B cell (primary cell): ENCODE data around the gene ZNF282. TPM values are rescaled to one million over a fixed set of nuclear protein-coding genes. Genes with fewer than 3 reads are reported as not detected.

ENCODE experiments used
- ATAC-seq: fragments of 200-7000 bp; cut with Tn5 transposase; one replicate; pipeline ENCODE4 v1.10.0; 2021; ENCODE audit warnings: low read depth, mild to moderate bottlenecking, moderate number of reproducible peaks, moderate library complexity
- CTCF ChIA-PET: fragments of 350-600 bp; sonication (Branson Sonifier 250); formaldehyde crosslinking; loops from one replicate; lab custom pipeline; 2021; ENCODE audit warnings: antibody characterized with exemption, inconsistent platforms; lab: Charles Lee
- POLR2A ChIA-PET: fragments of 350-600 bp; sonication (Branson Sonifier 250); formaldehyde crosslinking; loops from one replicate; lab custom pipeline; 2021; ENCODE audit warnings: antibody characterized with exemption; lab: Charles Lee
- DNase-seq: peaks from one replicate; pipeline ENCODE4 v3.0.0; 2013
- H2AFZ ChIP-seq: 2 replicates; pipeline ENCODE4 v1.6.1; 2012; ENCODE audit warnings: mild to moderate bottlenecking, low read depth, low read length; ENCODE audit not compliant: insufficient read depth, poor library complexity, severe bottlenecking
- H3K27ac ChIP-seq, 2 donors: 1 replicate in 1 of 2; 2 replicates in 1 of 2; pipeline ENCODE4 v1.5.1; 2012 to 2013; ENCODE audit warnings: low read length in 2 of 2, mild to moderate bottlenecking in 2 of 2, moderate library complexity in 1 of 2
- H3K27me3 ChIP-seq, 4 experiments: fragments of 200-600 bp in 1 of 4; sonication (generic) in 1 of 4; replicated peaks in 1 of 4; 1 replicate in 2 of 4; 2 replicates in 2 of 4; pipeline versions ENCODE4 v1.6.1 to v1.7.0; 2013 to 2016; ENCODE audit warnings: low read length in 3 of 4, mild to moderate bottlenecking in 2 of 4, mixed read lengths in 1 of 4, moderate library complexity in 1 of 4; ENCODE audit not compliant: insufficient read depth in 4 of 4, control insufficient read depth in 3 of 4; ENCODE audit errors: control extremely low read depth in 1 of 4
- H3K36me3 ChIP-seq, 2 experiments: replicated peaks in 1 of 2; 1 replicate in 1 of 2; 2 replicates in 1 of 2; pipeline versions ENCODE4 v1.6.1 to v1.7.1; 2013; ENCODE audit warnings: low read length in 1 of 2; ENCODE audit not compliant: insufficient read depth in 2 of 2, control insufficient read depth in 1 of 2; ENCODE audit errors: control extremely low read depth in 1 of 2, extremely low read depth in 1 of 2
- H3K4me1 ChIP-seq, 2 donors: fragments of 200-600 bp in 1 of 2; sonication (generic) in 1 of 2; 1 replicate in 1 of 2; 2 replicates in 1 of 2; pipeline versions ENCODE4 v1.5.1 to v1.6.1; 2013 to 2017; ENCODE audit warnings: low read length in 2 of 2; ENCODE audit not compliant: control insufficient read depth in 2 of 2, insufficient read depth in 2 of 2
- H3K4me2 ChIP-seq: replicated peaks from 2 replicates; pipeline ENCODE3; 2012; ENCODE audit warnings: mild to moderate bottlenecking, low read depth, low read length; ENCODE audit not compliant: poor library complexity, severe bottlenecking
- H3K4me3 ChIP-seq, 5 experiments: fragments of 200-600 bp in 1 of 5; sonication (generic) in 1 of 5; 1 replicate in 3 of 5; 2 replicates in 2 of 5; pipeline versions ENCODE4 v1.5.1 to v1.7.0; 2011 to 2016; ENCODE audit warnings: low read length in 4 of 5, mild to moderate bottlenecking in 4 of 5, low read depth in 2 of 5, control low read depth in 1 of 5, moderate library complexity in 1 of 5; ENCODE audit not compliant: insufficient read depth in 1 of 5; ENCODE audit errors: control extremely low read depth in 1 of 5, extremely low read depth in 1 of 5
- H3K79me2 ChIP-seq: fragments of 200-600 bp; sonication (generic); one replicate; pipeline ENCODE4 v1.6.0; 2016; ENCODE audit warnings: low read length; ENCODE audit not compliant: control insufficient read depth, insufficient read depth
- H3K9ac ChIP-seq: fragments of 200-600 bp; sonication (generic); 2 replicates; pipeline ENCODE4 v1.6.1; 2017; ENCODE audit warnings: mild to moderate bottlenecking, low read length, moderate library complexity
- H3K9me3 ChIP-seq, 3 donors: one replicate each; pipeline versions ENCODE4 v1.6.1 to v1.7.1; 2013; ENCODE audit warnings: low read length in 2 of 3; ENCODE audit not compliant: control insufficient read depth in 2 of 3, insufficient read depth in 1 of 3; ENCODE audit errors: control extremely low read depth in 1 of 3
- H4K20me1 ChIP-seq: 2 replicates; pipeline ENCODE4 v1.6.0; 2012; ENCODE audit warnings: mild to moderate bottlenecking, low read length; ENCODE audit not compliant: insufficient read depth, control insufficient read depth, poor library complexity, severe bottlenecking
- H3K27ac Mint-ChIP-seq: one replicate; pipeline ENCODE4 v1.8.0; 2021; ENCODE audit warnings: mixed read lengths
- H3K27me3 Mint-ChIP-seq: one replicate; pipeline ENCODE4 v1.8.0; 2021; ENCODE audit warnings: mixed read lengths
- H3K4me1 Mint-ChIP-seq: one replicate; pipeline ENCODE4 v1.8.0; 2021; ENCODE audit warnings: mixed read lengths
- H3K4me3 Mint-ChIP-seq: one replicate; pipeline ENCODE4 v1.8.0; 2021; ENCODE audit warnings: mixed read lengths
- H3K9me3 Mint-ChIP-seq: one replicate; pipeline ENCODE4 v1.8.0; 2022; ENCODE audit warnings: mixed read lengths; ENCODE audit not compliant: insufficient read depth
- CTCF ChIP-seq: fragments of 200-600 bp; IDR thresholded peaks from one replicate; pipeline ENCODE4 v1.8.0; 2022; ENCODE audit warnings: antibody characterized with exemption, mild to moderate bottlenecking
- EZH2 ChIP-seq: IDR thresholded peaks from 2 replicates; pipeline ENCODE4 v1.6.1; 2012; ENCODE audit warnings: borderline replicate concordance, low read depth, mild to moderate bottlenecking, moderate library complexity, low read length; ENCODE audit not compliant: insufficient read depth, poor library complexity, severe bottlenecking
- whole genome bisulfite sequencing: methylation state at CpG from one replicate; pipeline ENCODE4 v1.1.5; 2013; ENCODE audit warnings: missing lambda C conversion rate; ENCODE audit not compliant: insufficient coverage; 5-methylcytosine and 5-hydroxymethylcytosine counted together
- intact Hi-C: fragments of 100-400 bp; cut with micrococcal nuclease; formaldehyde crosslinking; loops from one replicate; pipeline ENCODE4 v1.10.0; 2022
- polyA plus RNA-seq: library from polyadenylated mRNA; depleted of rRNA; stranded (reverse); fragments of >200 nt; gene quantifications from 2 replicates; pipeline ENCODE4 v1.2.3, GENCODE V29; 2012
- total RNA-seq, 2 donors: library from RNA; stranded (reverse); fragments of 120-200 nt in 1 of 2; gene quantifications; 1 replicate in 1 of 2; 2 replicates in 1 of 2; pipeline versions ENCODE4 v1.2.3 to v1.2.4, GENCODE V29; 2013 to 2022

The ZNF282 gene
- total and polyA plus RNA-seq, 2 donors (not counting 1 experiment from before 2014, with no cell fraction given) = 8.3 to 25.7 TPM

- H3K4me1 ChIP-seq = no peaks in the 10 kb centered on the region
- POLR2A ChIA-PET = no interaction called here
- no peak overlapping the region for H3K4me2 ChIP-seq
- H3K27ac ChIP-seq = no peak overlapping the region
- H3K9me3 Mint-ChIP-seq = no peaks in the 10 kb centered on the region
- CTCF ChIA-PET = interaction anchor here (0.6 to 1.4 kb wide), 3 partner anchors 9 to 213 kb away, joined by 3 to 5 read pairs (median 3); no protein-coding TSS in a partner anchor
- TF ChIP-seq CTCF (peak; percentile 61), EZH2 (no peak)
- H3K4me3 Mint-ChIP-seq = no peak overlapping the region
- ATAC-seq (peak; percentile 47), DNase-seq (peak; percentile 37)
- H4K20me1 ChIP-seq = no peaks in the 10 kb centered on the region
- H3K79me2 ChIP-seq = no peaks in the 10 kb centered on the region
- H3K27me3 ChIP-seq = no peaks in the 10 kb centered on the region
- peaks cover 20 to 58% of the 10 kb centered on the region in 2 experiments for H3K36me3 ChIP-seq
- H3K9me3 ChIP-seq = no peaks in the 10 kb centered on the region
- no peaks in the 10 kb centered on the region for H3K4me1 Mint-ChIP-seq
- H3K27ac Mint-ChIP-seq = no peak overlapping the region
- H3K4me3 ChIP-seq = no peak overlapping the region
- H3K9ac ChIP-seq = no peak overlapping the region
- H3K27me3 Mint-ChIP-seq = no peaks in the 10 kb centered on the region
- intact Hi-C loops = no loop called here
- H2AFZ ChIP-seq = no peak overlapping the region
- 76% methylated on average over 4 of the region's 7 CpGs for WGBS
Measured at GRCh38 chr7:149209518-149210269, 14.3 kb downstream of the ZNF282 start.

GRCh38 chr7:149210551-149210950, 15.2 kb downstream of the ZNF282 start:
- POLR2A ChIA-PET = no interaction called here

More at GRCh38 chr7:149210551-149210950, 15.2 kb downstream of the ZNF282 start:
- H3K9ac ChIP-seq = no peak overlapping the region
- no peaks in the 10 kb centered on the region for H3K79me2 ChIP-seq
- TF ChIP-seq CTCF = no peak
- TF ChIP-seq EZH2 = no peak
- Mint-ChIP-seq H3K27me3 (no peaks in the 10 kb centered on the region), H3K9me3 (no peaks in the 10 kb centered on the region), H3K4me3 (no peak overlapping the region), H3K27ac (no peak overlapping the region), H3K4me1 (no peaks in the 10 kb centered on the region)
- ATAC-seq (no peak), DNase-seq (no peak)
- no peaks in the 10 kb centered on the region for H3K4me1 ChIP-seq
- H2AFZ ChIP-seq = no peak overlapping the region
- H3K4me2 ChIP-seq = no peak overlapping the region
- no peaks in the 10 kb centered on the region for H3K27me3 ChIP-seq
- no peak overlapping the region for H3K27ac ChIP-seq
- intact Hi-C loops = no loop called here
- H3K36me3 ChIP-seq = peaks cover 20 to 64% of the 10 kb centered on the region in 2 experiments
- WGBS = 98% methylated on average over 10 of the region's 11 CpGs
- no peaks in the 10 kb centered on the region for H3K9me3 ChIP-seq
- CTCF ChIA-PET = interaction anchor here (0.8 to 1.4 kb wide), 2 partner anchors 8 to 212 kb away, joined by 3 read pairs; no protein-coding TSS in a partner anchor
- no peaks in the 10 kb centered on the region for H4K20me1 ChIP-seq
- no peak overlapping the region for H3K4me3 ChIP-seq
